SU-DHL-6 (cell line): ENCODE data around the gene CIB4.

Source experiments
- H2AFZ ChIP-seq: fragments of 200-600 bp; sonication (generic); 2 replicates; pipeline ENCODE4 v1.6.1; 2014; ENCODE audit warnings: low read depth, mild to moderate bottlenecking, moderate library complexity, mixed read lengths, antibody characterized with exemption, low read length; ENCODE audit not compliant: severe bottlenecking
- H3F3A ChIP-seq: fragments of 200-600 bp; shearing (Covaris generic); 2 replicates; pipeline ENCODE4 v1.6.0; 2016; ENCODE audit warnings: antibody characterized with exemption, mild to moderate bottlenecking; ENCODE audit not compliant: insufficient read depth
- H3K27ac ChIP-seq: fragments of 200-600 bp; sonication (generic); 2 replicates; pipeline ENCODE4 v1.5.1; 2016; ENCODE audit warnings: low read depth, mild to moderate bottlenecking, low read length, moderate library complexity, mixed read lengths
- H3K27me3 ChIP-seq: fragments of 200-600 bp; sonication (generic), shearing (Covaris generic); 2 replicates; pipeline ENCODE4 v1.6.0; 2014; ENCODE audit warnings: mild to moderate bottlenecking, low read length
- H3K36me3 ChIP-seq: fragments of 200-600 bp; sonication (generic); 2 replicates; pipeline ENCODE4 v1.6.1; 2014; ENCODE audit warnings: mild to moderate bottlenecking, low read length, mixed read lengths
- H3K4me2 ChIP-seq: fragments of 300-600, 200-600 bp; shearing (Covaris generic), sonication (generic); 2 replicates; pipeline ENCODE4 v1.6.0; 2014; ENCODE audit warnings: low read length, low read depth, mild to moderate bottlenecking; ENCODE audit not compliant: poor library complexity, severe bottlenecking
- H3K4me3 ChIP-seq: fragments of 200-600 bp; sonication (generic); 2 replicates; pipeline ENCODE4 v1.5.1; 2014; ENCODE audit warnings: antibody characterized with exemption, low read length, mild to moderate bottlenecking, mixed read lengths; ENCODE audit not compliant: insufficient read depth, poor library complexity, severe bottlenecking
- H3K79me2 ChIP-seq: fragments of 200-600 bp; sonication (generic); 2 replicates; pipeline ENCODE4 v1.6.1; 2014; ENCODE audit warnings: mild to moderate bottlenecking, low read length, moderate library complexity; ENCODE audit not compliant: insufficient read depth
- H3K9ac ChIP-seq: fragments of 200-600 bp; sonication (generic); 2 replicates; pipeline ENCODE4 v1.7.0; 2014; ENCODE audit warnings: mild to moderate bottlenecking, low read length
- H3K9me2 ChIP-seq: fragments of 200-600 bp; sonication (generic); replicated peaks from 2 replicates; pipeline ENCODE4 v1.6.1; 2014; ENCODE audit warnings: low read length; ENCODE audit not compliant: insufficient read depth
- H3K9me3 ChIP-seq: fragments of 200-600 bp; sonication (generic); 2 replicates; pipeline ENCODE4 v1.6.1; 2014; ENCODE audit warnings: low read length, mixed read lengths; ENCODE audit not compliant: insufficient read depth
- H4K20me1 ChIP-seq: fragments of 200-600 bp; sonication (generic); 2 replicates; pipeline ENCODE4 v1.6.1; 2014; ENCODE audit warnings: low read depth, mild to moderate bottlenecking, antibody characterized with exemption, low read length, moderate library complexity, mixed read lengths
- EZH2phosphoT487 ChIP-seq: fragments of 200-600 bp; sonication (generic), shearing (Covaris generic); conservative IDR thresholded peaks from 2 replicates; pipeline ENCODE4 v1.6.1; 2018; ENCODE audit warnings: mild to moderate bottlenecking, antibody characterized with exemption, low read length, moderate library complexity, mixed read lengths
- TF ChIP-seq, protein P1 (sequence below): fragments of 200-600 bp; sonication (generic); IDR thresholded peaks from one replicate; pipeline ENCODE4 v1.5.1; 2017; ENCODE audit warnings: antibody characterized with exemption, mild to moderate bottlenecking, low read length, moderate library complexity; ENCODE audit not compliant: insufficient read depth, poor library complexity, severe bottlenecking

CIB4 gene

GRCh38 chr2:26621469-26622199, 19.5 kb downstream of the CIB4 start:
- no peaks in the 10 kb centered on the region for H3K36me3 ChIP-seq
- no peaks in the 10 kb centered on the region for H3K9me3 ChIP-seq
- no peak overlapping the region for H3K9ac ChIP-seq
- no peak overlapping the region for H3K27ac ChIP-seq
- no peaks in the 10 kb centered on the region for H3K27me3 ChIP-seq
- no peak for TF ChIP-seq EZH2phosphoT487
- TF ChIP-seq, protein P1, sequence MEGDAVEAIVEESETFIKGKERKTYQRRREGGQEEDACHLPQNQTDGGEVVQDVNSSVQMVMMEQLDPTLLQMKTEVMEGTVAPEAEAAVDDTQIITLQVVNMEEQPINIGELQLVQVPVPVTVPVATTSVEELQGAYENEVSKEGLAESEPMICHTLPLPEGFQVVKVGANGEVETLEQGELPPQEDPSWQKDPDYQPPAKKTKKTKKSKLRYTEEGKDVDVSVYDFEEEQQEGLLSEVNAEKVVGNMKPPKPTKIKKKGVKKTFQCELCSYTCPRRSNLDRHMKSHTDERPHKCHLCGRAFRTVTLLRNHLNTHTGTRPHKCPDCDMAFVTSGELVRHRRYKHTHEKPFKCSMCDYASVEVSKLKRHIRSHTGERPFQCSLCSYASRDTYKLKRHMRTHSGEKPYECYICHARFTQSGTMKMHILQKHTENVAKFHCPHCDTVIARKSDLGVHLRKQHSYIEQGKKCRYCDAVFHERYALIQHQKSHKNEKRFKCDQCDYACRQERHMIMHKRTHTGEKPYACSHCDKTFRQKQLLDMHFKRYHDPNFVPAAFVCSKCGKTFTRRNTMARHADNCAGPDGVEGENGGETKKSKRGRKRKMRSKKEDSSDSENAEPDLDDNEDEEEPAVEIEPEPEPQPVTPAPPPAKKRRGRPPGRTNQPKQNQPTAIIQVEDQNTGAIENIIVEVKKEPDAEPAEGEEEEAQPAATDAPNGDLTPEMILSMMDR: no peak
- no peaks in the 10 kb centered on the region for H3K9me2 ChIP-seq
- no peaks in the 10 kb centered on the region for H3F3A ChIP-seq
- H4K20me1 ChIP-seq: no peaks in the 10 kb centered on the region
- H3K4me3 ChIP-seq: no peak overlapping the region
- H3K79me2 ChIP-seq: no peaks in the 10 kb centered on the region
- no peak overlapping the region for H3K4me2 ChIP-seq
- H2AFZ ChIP-seq: no peak overlapping the region

DNA sequence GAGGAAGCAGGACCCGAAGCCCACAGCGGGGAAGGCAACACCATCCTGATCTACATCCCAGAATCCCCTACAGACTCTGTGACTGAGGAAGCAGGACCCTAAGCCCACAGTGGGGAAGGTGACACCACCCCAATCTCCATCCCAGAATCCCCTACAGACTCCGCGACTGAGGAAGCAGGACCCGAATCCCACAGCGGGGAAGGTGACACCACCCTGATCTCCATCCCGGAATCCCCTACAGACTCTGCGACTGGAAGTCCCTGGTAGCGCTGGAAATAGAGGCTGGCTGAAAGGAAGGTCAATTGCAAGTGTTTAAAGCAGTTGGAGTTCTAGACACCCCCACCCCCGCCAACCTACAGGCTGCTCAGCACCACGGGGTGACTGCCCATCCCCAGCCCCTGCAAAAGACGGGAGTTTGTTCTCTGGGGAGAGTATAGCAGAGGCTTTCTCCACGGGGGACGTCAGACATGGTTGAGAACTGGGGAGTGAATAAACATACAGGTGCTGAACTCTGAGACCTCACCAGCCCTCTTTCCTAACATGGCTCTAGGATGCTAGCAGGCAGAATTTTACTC, 21.0 kb downstream of the CIB4 start:
- Histone ChIP-seq H3K36me3 (no peaks in the 10 kb centered on the region), H3K4me2 (no peak overlapping the region), H4K20me1 (no peaks in the 10 kb centered on the region), H3K9me3 (no peaks in the 10 kb centered on the region), H3F3A (no peaks in the 10 kb centered on the region), H3K4me3 (no peak overlapping the region), H3K9ac (no peak overlapping the region), H3K79me2 (no peaks in the 10 kb centered on the region), H3K9me2 (no peaks in the 10 kb centered on the region), H2AFZ (no peak overlapping the region), H3K27me3 (no peaks in the 10 kb centered on the region), H3K27ac (no peak overlapping the region)
- TF ChIP-seq, protein P1: no peak
- TF ChIP-seq EZH2phosphoT487: no peak

GRCh38 chr2:26619521-26619951, 21.6 kb downstream of the CIB4 start:
- no peak for TF ChIP-seq EZH2phosphoT487
- Histone ChIP-seq H3K79me2 (no peaks in the 10 kb centered on the region), H3K9me3 (no peaks in the 10 kb centered on the region), H3K27me3 (no peaks in the 10 kb centered on the region), H3K9me2 (no peaks in the 10 kb centered on the region), H2AFZ (no peak overlapping the region), H3K4me2 (no peak overlapping the region), H3F3A (no peaks in the 10 kb centered on the region), H3K27ac (no peak overlapping the region), H3K4me3 (no peak overlapping the region), H4K20me1 (no peaks in the 10 kb centered on the region), H3K9ac (no peak overlapping the region), H3K36me3 (no peaks in the 10 kb centered on the region)

DNA sequence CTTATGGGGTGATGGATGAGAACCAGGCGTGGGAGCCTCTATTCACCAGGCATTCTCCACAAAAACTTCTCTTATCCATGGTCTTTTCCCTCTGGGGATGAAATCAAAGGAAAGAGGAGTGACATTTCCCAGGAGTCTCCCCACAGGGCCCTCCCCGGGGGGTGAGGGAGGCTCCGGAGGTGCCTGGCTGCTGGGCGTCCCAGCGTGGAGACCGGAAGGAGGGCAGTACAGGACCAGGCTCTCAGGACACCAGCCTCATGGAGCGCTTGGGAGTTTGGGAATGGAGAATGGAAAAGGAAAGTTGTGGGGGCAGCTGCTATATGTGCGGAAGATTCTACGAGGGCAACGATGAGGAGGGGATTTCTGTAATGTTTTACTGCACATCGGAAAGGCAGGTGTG, 22.1 kb downstream of the CIB4 start:
- Histone ChIP-seq H3K9me3 (no peaks in the 10 kb centered on the region), H3F3A (no peaks in the 10 kb centered on the region), H4K20me1 (no peaks in the 10 kb centered on the region), H3K27ac (no peak overlapping the region), H3K4me2 (no peak overlapping the region), H2AFZ (no peak overlapping the region), H3K79me2 (no peaks in the 10 kb centered on the region), H3K4me3 (no peak overlapping the region), H3K36me3 (no peaks in the 10 kb centered on the region), H3K27me3 (no peaks in the 10 kb centered on the region), H3K9me2 (no peaks in the 10 kb centered on the region), H3K9ac (no peak overlapping the region)
- no peak for TF ChIP-seq EZH2phosphoT487
- TF ChIP-seq, protein P1: no peak
